ENCODE measurements around the gene LAMC3.

- no peak for TF ChIP-seq EZH2 (IDR thresholded peaks at IDR 0.05; ENCODE audit: insufficient read depth, low read length)
- TF ChIP-seq, protein P1, sequence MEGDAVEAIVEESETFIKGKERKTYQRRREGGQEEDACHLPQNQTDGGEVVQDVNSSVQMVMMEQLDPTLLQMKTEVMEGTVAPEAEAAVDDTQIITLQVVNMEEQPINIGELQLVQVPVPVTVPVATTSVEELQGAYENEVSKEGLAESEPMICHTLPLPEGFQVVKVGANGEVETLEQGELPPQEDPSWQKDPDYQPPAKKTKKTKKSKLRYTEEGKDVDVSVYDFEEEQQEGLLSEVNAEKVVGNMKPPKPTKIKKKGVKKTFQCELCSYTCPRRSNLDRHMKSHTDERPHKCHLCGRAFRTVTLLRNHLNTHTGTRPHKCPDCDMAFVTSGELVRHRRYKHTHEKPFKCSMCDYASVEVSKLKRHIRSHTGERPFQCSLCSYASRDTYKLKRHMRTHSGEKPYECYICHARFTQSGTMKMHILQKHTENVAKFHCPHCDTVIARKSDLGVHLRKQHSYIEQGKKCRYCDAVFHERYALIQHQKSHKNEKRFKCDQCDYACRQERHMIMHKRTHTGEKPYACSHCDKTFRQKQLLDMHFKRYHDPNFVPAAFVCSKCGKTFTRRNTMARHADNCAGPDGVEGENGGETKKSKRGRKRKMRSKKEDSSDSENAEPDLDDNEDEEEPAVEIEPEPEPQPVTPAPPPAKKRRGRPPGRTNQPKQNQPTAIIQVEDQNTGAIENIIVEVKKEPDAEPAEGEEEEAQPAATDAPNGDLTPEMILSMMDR (IDR thresholded peaks at IDR 0.05; ENCODE audit: insufficient read depth, low read depth, low read length): no peak
These were observed 27.1 kb downstream of the LAMC3 start for GRCh38 chr9:131036071-131036470.

All from astrocyte (in vitro differentiated cells and primary cell).